NCI-H226 (cell line): Measurements from ENCODE around the gene SNTB2.
"Not testable (repeated sequence)": the region's sequence is repeated elsewhere in the genome, so short reads cannot be mapped to it uniquely, and the experiment has no call there.

Experiments
- DNase-seq: peaks from one replicate; pipeline ENCODE4 v3.0.0-alpha.2; 2015

The SNTB2 gene

DNA sequence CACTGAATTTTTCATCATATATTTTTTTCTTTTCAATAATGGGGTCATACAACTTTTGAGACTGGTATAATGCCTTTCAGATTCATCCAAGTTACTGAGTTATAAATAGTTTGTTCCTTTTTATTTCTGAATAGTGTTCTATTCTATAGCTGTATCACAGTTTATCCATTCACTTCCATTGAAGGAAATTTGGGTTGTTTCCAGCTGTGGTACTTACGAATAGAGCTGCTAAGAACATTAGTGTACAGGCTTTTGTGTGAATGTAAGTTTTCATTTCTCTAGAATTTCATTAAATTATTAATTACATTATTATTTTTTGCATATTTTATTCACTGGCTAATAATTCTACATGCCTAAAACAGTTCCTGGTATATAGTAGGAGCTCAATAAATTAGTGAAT lies 52.9 kb downstream of the SNTB2 start:
- no peak for DNase-seq

DNA sequence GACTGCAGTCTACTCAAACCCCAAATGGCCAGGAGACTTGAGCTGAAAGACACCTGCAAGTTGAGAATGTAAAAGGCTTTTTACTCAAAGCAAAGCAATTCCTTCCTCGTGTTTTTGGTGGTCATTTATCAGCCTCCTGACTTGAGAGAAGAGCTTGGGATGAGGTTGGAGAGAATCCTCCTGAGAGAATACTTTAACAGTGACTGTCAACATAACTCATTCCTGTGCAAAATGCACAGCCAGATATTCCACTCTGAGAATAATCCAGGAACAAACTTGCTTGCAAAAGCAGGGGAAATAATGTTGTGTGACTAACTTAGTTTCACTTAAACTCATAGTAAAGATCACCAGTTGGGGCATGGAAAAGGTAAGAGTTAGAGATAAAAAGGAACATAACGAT lies 53.4 kb downstream of the SNTB2 start:
- DNase-seq = peak; percentile 8

DNA sequence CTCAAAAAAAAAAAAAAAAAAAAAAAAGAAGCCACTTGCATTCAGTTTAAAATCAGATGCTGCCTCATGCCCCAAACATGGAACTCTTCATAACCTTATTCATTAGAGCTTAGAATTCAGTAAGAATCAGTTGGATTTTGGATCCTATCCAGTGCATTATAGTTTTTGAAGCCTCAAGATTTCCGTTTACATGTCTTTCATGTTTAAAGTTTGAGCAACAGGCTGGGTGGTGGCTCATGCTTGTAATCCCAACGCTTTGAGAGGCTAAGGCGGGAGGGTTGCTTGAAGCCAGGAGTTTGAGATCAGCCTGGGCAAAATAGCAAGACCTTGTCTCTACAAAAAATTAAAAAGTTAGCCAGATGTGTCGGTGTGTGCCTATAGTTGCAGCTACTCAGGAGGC lies 55.0 kb downstream of the SNTB2 start:
- DNase-seq = no peak

DNA sequence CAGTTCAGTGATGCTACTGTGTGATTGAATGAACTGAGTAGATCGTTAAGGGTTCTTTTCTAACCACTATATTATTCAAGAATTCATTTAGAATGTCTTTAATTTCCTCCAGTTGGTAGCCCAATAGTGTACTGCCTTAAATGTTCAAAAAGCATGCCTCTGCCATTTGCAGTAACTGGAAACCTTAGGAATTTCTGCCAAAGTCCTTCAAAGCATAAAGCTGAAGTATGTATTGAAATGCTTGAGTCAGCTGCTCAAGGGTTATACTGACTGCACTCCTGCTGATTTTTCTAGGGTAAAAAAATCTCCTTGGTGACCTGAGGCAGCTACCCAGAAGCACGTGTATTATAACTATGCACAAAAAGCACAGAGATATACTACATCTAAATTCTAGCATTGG lies 56.5 kb downstream of the SNTB2 start:
- no peak for DNase-seq

GRCh38 chr16:69244336-69244735 lies 57.4 kb downstream of the SNTB2 start:
- DNase-seq = no peak

- no peak for DNase-seq
These were observed 63.1 kb downstream of the SNTB2 start for GRCh38 chr16:69250081-69250480.

GRCh38 chr16:69253870-69254341 lies 66.9 kb downstream of the SNTB2 start:
- DNase-seq = no peak

DNA sequence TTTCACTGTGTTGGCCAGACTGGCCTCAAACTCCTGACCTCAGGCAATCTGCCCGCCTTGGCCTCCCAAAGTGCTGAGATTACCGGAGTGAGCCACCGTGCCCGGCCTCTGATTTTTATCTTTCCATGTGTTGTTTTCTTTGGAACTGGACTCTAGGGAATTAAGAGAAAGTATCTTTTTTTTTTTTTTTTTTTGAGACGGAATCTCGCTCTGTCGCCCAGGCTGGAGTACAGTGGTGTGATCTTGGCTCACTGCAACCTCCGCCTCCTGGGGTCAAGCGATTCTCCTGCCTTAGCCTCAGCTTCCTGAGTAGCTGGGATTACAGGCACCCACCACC lies 72.4 kb downstream of the SNTB2 start:
- DNase-seq = not testable (repeated sequence)

GRCh38 chr16:69260019-69260418 lies 73.1 kb downstream of the SNTB2 start:
- DNase-seq = no peak

GRCh38 chr16:69260506-69260905 lies 73.5 kb downstream of the SNTB2 start:
- no peak for DNase-seq

GRCh38 chr16:69266334-69267063 lies 79.5 kb downstream of the SNTB2 start:
- no peak for DNase-seq

DNA sequence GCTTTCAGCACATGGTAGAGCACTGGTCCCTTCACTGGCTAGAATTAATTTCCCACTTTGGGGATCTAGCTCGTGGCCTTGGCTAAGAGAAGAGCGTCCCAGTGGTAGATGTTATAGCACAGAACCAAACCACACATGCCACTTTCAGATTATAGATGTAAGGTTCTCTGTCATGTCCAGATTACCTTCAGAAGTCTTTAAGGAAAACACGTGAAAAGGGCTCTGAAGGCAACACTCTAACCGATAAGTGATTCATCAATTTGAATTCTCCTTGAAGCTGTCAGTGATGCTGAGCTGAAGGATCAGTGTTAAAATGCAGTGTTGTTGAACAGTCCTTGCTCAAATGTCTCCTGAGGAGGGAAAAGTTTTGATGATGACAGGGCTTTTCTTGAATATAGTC lies 80.7 kb downstream of the SNTB2 start:
- no peak for DNase-seq

DNA sequence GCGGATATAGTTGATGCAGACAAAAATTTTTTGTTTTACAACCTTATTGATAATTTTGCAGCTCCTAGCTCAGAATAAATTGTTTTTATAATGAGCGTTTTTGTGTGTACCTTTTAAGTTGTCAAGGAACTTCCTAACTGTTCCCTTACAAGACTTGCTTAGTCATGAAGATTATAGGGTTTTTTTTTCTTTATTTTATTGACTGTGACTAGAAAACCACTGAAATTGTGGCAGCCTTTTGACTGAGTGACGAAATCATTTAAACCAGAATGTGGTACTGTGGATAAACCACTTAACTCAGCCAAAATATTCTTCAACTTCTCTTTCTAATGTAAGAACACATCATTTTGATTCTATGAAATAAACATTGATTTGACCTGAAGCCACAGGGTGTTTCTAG lies 83.4 kb downstream of the SNTB2 start:
- no peak for DNase-seq

GRCh38 chr16:69270831-69271230 lies 83.9 kb downstream of the SNTB2 start:
- DNase-seq = no peak

- no peak for DNase-seq
These were observed 86.0 kb downstream of the SNTB2 start for GRCh38 chr16:69273009-69273408.

DNA sequence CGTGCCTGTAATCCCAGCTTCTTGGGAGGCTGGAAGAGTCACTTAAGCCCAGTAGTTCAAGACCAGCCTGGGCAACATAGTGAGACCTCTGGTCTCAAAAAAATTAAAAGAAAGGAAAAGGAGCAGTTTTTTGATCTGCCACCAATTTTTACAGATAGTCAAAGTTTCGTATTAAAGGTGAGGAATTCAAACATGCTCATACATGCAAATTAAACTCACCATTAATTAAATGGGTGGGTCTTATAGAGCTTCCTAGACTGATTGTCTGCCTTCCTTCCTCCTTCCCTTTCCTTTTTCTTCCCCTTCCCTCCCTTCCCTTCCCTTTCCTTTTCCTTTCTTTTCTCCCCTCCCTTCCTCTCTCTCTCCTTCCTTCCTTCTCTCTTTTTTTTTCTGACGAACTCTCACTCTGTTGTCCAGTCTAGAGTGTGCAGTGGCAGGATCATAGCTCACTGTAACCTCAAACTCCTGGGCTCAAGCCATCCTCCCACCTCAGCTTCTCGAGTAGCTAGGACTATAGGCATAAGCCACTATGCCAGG lies 87.8 kb downstream of the SNTB2 start:
- DNase-seq = no peak

DNA sequence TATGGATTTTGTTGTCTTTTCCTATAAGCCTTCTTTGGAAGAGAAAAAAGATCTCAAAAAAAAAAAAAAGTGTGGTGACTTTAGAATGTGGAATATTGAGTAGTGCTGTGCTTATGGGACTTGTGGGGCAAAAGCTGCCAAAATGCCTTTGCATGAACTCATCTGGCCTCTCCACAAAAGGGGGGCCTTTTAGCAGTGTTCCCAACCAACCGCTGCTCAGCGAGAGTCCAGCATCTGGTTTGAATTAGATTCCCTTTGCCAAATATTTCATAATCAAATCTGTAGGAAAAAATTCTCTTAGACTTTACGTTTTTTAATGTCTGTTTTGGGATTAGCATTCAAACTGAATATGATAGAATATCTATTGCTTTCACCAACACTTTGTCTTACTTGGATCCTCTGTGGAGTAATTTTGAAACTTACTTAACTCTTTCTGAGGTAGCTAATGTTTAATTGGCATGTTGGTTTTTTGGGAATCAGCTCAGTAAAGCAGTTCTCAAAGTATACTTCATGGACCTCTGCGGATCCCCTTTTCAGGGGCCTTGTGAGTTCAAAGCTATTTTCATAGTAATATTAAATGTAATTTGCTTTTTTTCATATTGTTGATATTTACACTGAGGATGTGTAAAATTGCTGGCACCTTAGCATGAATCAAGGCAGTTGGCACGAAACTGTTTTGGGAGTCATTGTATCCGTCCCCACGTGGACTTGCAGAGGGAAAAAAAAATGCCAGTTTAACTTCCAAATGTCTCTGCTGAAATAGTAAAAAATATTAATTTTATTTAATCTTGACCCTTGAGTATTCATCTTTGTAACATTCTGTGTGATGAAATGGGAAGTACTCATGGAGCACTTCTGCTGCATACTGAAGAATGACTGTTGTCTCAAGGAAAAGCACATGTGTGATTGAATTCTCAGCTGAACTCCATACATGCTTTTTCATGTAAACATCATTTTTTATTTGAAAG lies 89.5 kb downstream of the SNTB2 start:
- DNase-seq = no peak

DNA sequence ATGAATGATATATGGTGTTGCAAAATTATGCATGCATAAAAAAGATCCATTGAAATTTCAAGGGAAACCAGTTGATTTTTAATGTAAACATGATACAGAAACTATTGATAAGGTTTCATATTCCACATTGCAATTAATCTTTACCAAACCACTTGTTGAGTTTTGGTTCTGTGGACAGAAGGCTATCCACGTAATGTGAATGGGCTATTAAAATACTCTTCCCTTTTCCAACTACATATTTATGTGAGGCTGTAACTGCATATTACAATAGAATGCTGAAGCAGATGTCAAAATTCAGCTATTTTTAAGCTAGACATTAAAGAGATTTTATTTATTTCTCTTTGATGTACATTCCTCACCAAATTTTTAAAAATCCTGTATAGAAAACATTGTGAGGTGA lies 90.4 kb downstream of the SNTB2 start:
- no peak for DNase-seq

- DNase-seq = no peak
These were observed 96.9 kb downstream of the SNTB2 start for GRCh38 chr16:69283851-69284250.

- no peak for DNase-seq
These were observed 98.3 kb downstream of the SNTB2 start for GRCh38 chr16:69285240-69285639.

- DNase-seq = peak; percentile 49
These were observed 100.2 kb downstream of the SNTB2 start for GRCh38 chr16:69286941-69287713.

- DNase-seq = not testable (repeated sequence)
These were observed 104.7 kb downstream of the SNTB2 start for GRCh38 chr16:69291657-69292056.

- no peak for DNase-seq
These were observed 106.4 kb downstream of the SNTB2 start for GRCh38 chr16:69293401-69293800.
